Measurements from ENCODE around the gene PTGES2. TPM values are rescaled to one million over a fixed set of nuclear protein-coding genes. Genes with fewer than 3 reads are reported as not detected.

PTGES2 gene
- total and polyA plus RNA-seq, 9 of the 15 experiments (the other 6 are each of a cell fraction or from before 2014, with no cell fraction given) = 2.4 to 196 (median 90.1) TPM

- TF ChIP-seq RFX1 (IDR thresholded peaks at IDR 0.05) = no peak
- no peak for TF ChIP-seq ATF1 (CRISPR knock-in tag; IDR thresholded peaks at IDR 0.05)
- TF ChIP-seq ATF1 (tag; IDR thresholded peaks at IDR 0.05) = peak; percentile 96
- peak; percentile 98 for TF ChIP-seq SUPT5H (IDR thresholded peaks at IDR 0.05)
- TF ChIP-seq ZNF408 (CRISPR knock-in tag; IDR thresholded peaks at IDR 0.05; ENCODE audit: low read depth) = peak; percentile 72; the same call in 1 of the 2 replicates
- no peak for TF ChIP-seq IFI16 (CRISPR knock-in tag; IDR thresholded peaks at IDR 0.05)
- TF ChIP-seq PATZ1 (CRISPR knock-in tag; IDR thresholded peaks at IDR 0.05; ENCODE audit: borderline replicate concordance) = no peak
- peak; percentile 98 for TF ChIP-seq CREB1 (IDR thresholded peaks at IDR 0.05)
- no peak for TF ChIP-seq CREB1 (CRISPR knock-in tag; IDR thresholded peaks at IDR 0.05)
- no peak for TF ChIP-seq HDGF (IDR thresholded peaks at IDR 0.05)
- TF ChIP-seq, protein P1, sequence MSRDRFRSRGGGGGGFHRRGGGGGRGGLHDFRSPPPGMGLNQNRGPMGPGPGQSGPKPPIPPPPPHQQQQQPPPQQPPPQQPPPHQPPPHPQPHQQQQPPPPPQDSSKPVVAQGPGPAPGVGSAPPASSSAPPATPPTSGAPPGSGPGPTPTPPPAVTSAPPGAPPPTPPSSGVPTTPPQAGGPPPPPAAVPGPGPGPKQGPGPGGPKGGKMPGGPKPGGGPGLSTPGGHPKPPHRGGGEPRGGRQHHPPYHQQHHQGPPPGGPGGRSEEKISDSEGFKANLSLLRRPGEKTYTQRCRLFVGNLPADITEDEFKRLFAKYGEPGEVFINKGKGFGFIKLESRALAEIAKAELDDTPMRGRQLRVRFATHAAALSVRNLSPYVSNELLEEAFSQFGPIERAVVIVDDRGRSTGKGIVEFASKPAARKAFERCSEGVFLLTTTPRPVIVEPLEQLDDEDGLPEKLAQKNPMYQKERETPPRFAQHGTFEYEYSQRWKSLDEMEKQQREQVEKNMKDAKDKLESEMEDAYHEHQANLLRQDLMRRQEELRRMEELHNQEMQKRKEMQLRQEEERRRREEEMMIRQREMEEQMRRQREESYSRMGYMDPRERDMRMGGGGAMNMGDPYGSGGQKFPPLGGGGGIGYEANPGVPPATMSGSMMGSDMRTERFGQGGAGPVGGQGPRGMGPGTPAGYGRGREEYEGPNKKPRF (IDR thresholded peaks at IDR 0.05; ENCODE audit: low read depth, low read length) = no peak
- no peak for TF ChIP-seq HDAC3 (IDR thresholded peaks at IDR 0.05; ENCODE audit: borderline replicate concordance, partially characterized antibody)
- TF ChIP-seq ZNF518B (CRISPR knock-in tag; IDR thresholded peaks at IDR 0.05) = no peak
- peak; percentile 29; the same call in 1 of the 2 replicates for TF ChIP-seq SAFB (IDR thresholded peaks at IDR 0.05; ENCODE audit: borderline replicate concordance, low read depth, low read length)
- TF ChIP-seq TEAD4 (IDR thresholded peaks at IDR 0.05; ENCODE audit: low read length) = peak; percentile 83
- TF ChIP-seq TEAD4 (CRISPR knock-in tag; IDR thresholded peaks at IDR 0.05; ENCODE audit: borderline replicate concordance) = no peak
- peak; percentile 59; the same call in 1 of the 2 replicates for TF ChIP-seq TCF7L2 (IDR thresholded peaks at IDR 0.05; ENCODE audit: low read depth, low read length)
- TF ChIP-seq RFX7 (CRISPR knock-in tag; IDR thresholded peaks at IDR 0.05) = 0 out of 2 replicates have a peak, but pooled peaks have one; percentile 62
- no peak for TF ChIP-seq EHMT2 (IDR thresholded peaks at IDR 0.05)
- TF ChIP-seq ZBTB17 (CRISPR knock-in tag; IDR thresholded peaks at IDR 0.05) = peak; percentile 20
These were observed 32.5 kb upstream of the PTGES2 start, which contains the start of gene BBLN (continued) for GRCh38 chr9:128159784-128160602.
